ENCODE data around the gene CHTF8.

DNA sequence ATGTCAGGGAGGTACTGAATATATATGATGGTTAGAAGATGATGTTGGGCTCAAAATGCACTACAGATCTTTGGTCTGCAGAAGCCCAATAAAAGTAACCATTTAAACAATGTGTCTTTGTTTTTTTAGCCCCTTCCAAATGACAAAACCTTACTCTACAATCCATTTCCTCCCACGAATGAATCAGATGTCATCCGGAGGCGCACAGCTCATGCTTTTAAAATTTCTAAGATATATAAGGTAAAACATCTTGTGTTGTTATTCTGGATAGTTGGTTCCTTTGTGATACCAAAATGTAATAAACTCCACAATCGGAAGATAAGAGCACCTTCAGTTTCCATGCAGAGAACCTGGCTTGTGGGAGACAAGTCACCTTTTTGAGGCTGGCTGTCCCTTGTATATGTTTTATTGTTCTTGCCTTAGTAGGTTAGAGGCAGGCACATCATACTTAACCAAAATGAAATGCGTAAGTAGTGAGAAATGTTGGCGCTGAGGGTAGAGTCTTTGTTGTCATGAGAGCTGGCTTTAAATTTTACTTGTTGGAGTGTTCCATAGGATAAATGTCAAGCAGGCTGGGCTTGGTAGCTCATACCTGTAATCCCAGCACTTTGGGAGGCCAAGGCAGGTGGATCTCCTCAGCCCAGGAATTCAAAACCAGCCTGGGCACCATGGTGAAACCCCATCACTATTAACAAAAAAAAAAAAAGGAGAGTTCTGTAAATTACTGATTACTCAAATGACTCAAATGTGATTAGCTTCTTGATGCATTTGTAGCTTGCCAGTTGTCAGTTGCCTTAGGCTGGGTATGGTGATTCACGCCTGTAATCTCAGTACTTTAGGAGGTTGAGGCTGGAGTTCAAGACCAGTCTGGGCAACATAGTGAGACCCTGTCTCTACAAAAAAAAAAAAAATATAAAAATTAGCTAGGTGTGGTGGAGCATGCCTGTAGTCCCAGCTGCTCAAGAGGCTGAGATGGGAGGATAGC lies 34.9 kb upstream of the CHTF8 start:
- TF ChIP-seq, protein P1, sequence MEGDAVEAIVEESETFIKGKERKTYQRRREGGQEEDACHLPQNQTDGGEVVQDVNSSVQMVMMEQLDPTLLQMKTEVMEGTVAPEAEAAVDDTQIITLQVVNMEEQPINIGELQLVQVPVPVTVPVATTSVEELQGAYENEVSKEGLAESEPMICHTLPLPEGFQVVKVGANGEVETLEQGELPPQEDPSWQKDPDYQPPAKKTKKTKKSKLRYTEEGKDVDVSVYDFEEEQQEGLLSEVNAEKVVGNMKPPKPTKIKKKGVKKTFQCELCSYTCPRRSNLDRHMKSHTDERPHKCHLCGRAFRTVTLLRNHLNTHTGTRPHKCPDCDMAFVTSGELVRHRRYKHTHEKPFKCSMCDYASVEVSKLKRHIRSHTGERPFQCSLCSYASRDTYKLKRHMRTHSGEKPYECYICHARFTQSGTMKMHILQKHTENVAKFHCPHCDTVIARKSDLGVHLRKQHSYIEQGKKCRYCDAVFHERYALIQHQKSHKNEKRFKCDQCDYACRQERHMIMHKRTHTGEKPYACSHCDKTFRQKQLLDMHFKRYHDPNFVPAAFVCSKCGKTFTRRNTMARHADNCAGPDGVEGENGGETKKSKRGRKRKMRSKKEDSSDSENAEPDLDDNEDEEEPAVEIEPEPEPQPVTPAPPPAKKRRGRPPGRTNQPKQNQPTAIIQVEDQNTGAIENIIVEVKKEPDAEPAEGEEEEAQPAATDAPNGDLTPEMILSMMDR (conservative IDR thresholded peaks at IDR 0.05) = no peak
- no peak for TF ChIP-seq EZH2 (IDR thresholded peaks at IDR 0.05; ENCODE audit: low read depth)

Measured in PC-9 (cell line).